Adrenal gland (tissue), 12 donors: ENCODE results near the gene CHAC1. TPM values are rescaled to one million over a fixed set of nuclear protein-coding genes. Genes with fewer than 3 reads are reported as not detected.
A peak's percentile ranks its signal among the peaks of the same experiment; 100 is the strongest.

Source experiments
- DNase-seq, 7 donors: peaks; one replicate each; pipeline ENCODE4 v3.0.0-alpha.2; 2019 to 2020
- H3K27ac ChIP-seq, 5 donors: fragments of 200-600 bp; sonication (generic) in 4 of 5; 1 replicate in 3 of 5; 2 replicates in 2 of 5; pipeline versions ENCODE4 v1.5.1 to v1.8.0; 2016 to 2020; ENCODE audit warnings: mild to moderate bottlenecking in 1 of 5
- H3K27me3 ChIP-seq: fragments of 200-600 bp; 2 replicates; pipeline ENCODE4 v1.8.0; 2021
- H3K36me3 ChIP-seq, 2 donors: fragments of 200-600 bp; replicated peaks in 1 of 2; 1 replicate in 1 of 2; 2 replicates in 1 of 2; pipeline versions ENCODE4 v1.5.1 to v1.8.0; 2018 to 2022
- H3K4me1 ChIP-seq, 2 donors: fragments of 200-600 bp; replicated peaks in 1 of 2; 1 replicate in 1 of 2; 2 replicates in 1 of 2; pipeline versions ENCODE4 v1.5.1 to v1.8.0; 2018 to 2021
- H3K4me3 ChIP-seq, 4 donors: fragments of 200-600 bp; sonication (generic) in 3 of 4; one replicate each; pipeline ENCODE4 v1.5.1; 2016 to 2018
- H3K9me3 ChIP-seq, 3 donors: fragments of 200-600 bp; sonication (generic) in 1 of 3; replicated peaks in 1 of 3; 1 replicate in 2 of 3; 2 replicates in 1 of 3; pipeline versions ENCODE4 v1.5.1 to v1.8.0; 2016 to 2021
- CTCF ChIP-seq, 6 experiments: fragments of 450-650 bp in 4 of 6; fragments of 200-600 bp in 2 of 6; sonication (generic) in 1 of 6; IDR thresholded peaks; 1 replicate in 5 of 6; 2 replicates in 1 of 6; pipeline versions ENCODE4 v1.5.1 to v1.8.0; 2016 to 2021; ENCODE audit warnings: antibody characterized with exemption in 6 of 6, mild to moderate bottlenecking in 2 of 6, moderate library complexity in 1 of 6
- POLR2A ChIP-seq, 2 donors: fragments of 450-650 bp; IDR thresholded peaks; one replicate each; pipeline ENCODE4 v1.6.1; 2017; ENCODE audit warnings: antibody characterized with exemption in 2 of 2, mild to moderate bottlenecking in 2 of 2, moderate library complexity in 1 of 2
- WGBS, 4 donors: extraction: QIAGEN DNeasy Blood & Tissue Kit in 2 of 4; methylation state at CpG; one replicate each; pipeline versions ENCODE4 v1.1.5 to v1.1.7; 2013 to 2017; 5-methylcytosine and 5-hydroxymethylcytosine counted together
- intact Hi-C, 2 donors: fragments of 100-400 bp; cut with DNase I; formaldehyde crosslinking; loops; one replicate each; pipeline versions ENCODE4 v1.14.1 to v1.15.0; 2022 to 2023
- polyA plus RNA-seq, 3 donors: library from polyadenylated mRNA; stranded (reverse); fragments of 200-250 nt in 2 of 3; fragments of 350-450 nt in 1 of 3; fragmentation: Illumina TruSeq in 1 of 3; extraction: RNeasy Lipid Tissue Mini Kit (QIAGEN cat#74804) in 1 of 3; gene quantifications; one replicate each; pipeline ENCODE4 v1.2.3, GENCODE V29; 2013 to 2014
- total RNA-seq, 9 donors: library from RNA; depleted of rRNA in 4 of 9; stranded (reverse); fragments of >200 nt in 4 of 9; fragments of 120-200 nt in 1 of 9; fragmentation: NEBNext Ultra II Directional in 1 of 9; extraction: Animal tissue kit (Norgen Biotek cat#: 25700) in 1 of 9; gene quantifications; one replicate each; pipeline versions ENCODE4 v1.1.0 to v1.2.4, GENCODE V29; 2013 to 2023
- donor health status: healthy with polysubstance abuse.
- donor health status: Bipolar disorder and iron deficiency.
- donor health status: DM: yes; HTN: yes; CAD: no.
- donor health status: DM: no; HTN: no; CAD: no.
- donor health status: DM: no; HTN: no; CAD: no.
- donor health status: DM: yes; HTN: yes; CAD: no.

The CHAC1 gene
- total and polyA plus RNA-seq, 12 donors = 0.24 to 2.4 (median 1.1) TPM; not detected in 1

- Histone ChIP-seq H3K4me1 (peaks cover 20 to 24% of the 10 kb centered on the region in 2 donors), H3K27ac (no peak overlapping the region), H3K27me3 (peaks cover 8% of the 10 kb centered on the region), H3K9me3 (no peaks in the 10 kb centered on the region), H3K4me3 (no peak overlapping the region), H3K36me3 (no peaks in the 10 kb centered on the region)
- WGBS, 4 donors = 88 to 91% (median 89%) methylated on average over 8 to 9 of the region's 9 CpGs
- no peak for TF ChIP-seq CTCF (IDR thresholded peaks at IDR 0.05)
- no peak for TF ChIP-seq POLR2A (IDR thresholded peaks at IDR 0.05)
- intact Hi-C loops = no loop called here
- no peak for DNase-seq
Observed at GRCh38 chr15:40923551-40923950, 29.7 kb upstream of the CHAC1 start.

- peaks cover 24% of the 10 kb centered on the region for H3K27me3 ChIP-seq
Observed at GRCh38 chr15:40925495-40925862, 27.8 kb upstream of the CHAC1 start.

GRCh38 chr15:40925863-40926658 lies 27.2 kb upstream of the CHAC1 start:
- Histone ChIP-seq H3K36me3 (no peaks in the 10 kb centered on the region), H3K27ac (no peak overlapping the region), H3K27me3 (peaks cover 29% of the 10 kb centered on the region), H3K9me3 (no peaks in the 10 kb centered on the region), H3K4me1 (peaks cover 41 to 49% of the 10 kb centered on the region in 2 donors), H3K4me3 (peak overlapping the region in 1 of 4 donors; percentile 27)
- intact Hi-C loops = no loop called here
- 11 to 33% (median 15%) methylated on average over 24 to 61 of the region's 61 CpGs for WGBS, 4 donors
- no peak for TF ChIP-seq CTCF (IDR thresholded peaks at IDR 0.05)
- TF ChIP-seq POLR2A (IDR thresholded peaks at IDR 0.05) = no peak
- DNase-seq = peak in 1 of 7 donors; percentile 40

More at GRCh38 chr15:40925495-40925862, 27.8 kb upstream of the CHAC1 start:
- no peak for DNase-seq
- WGBS, 4 donors = 28 to 42% (median 32%) methylated on average over 21 to 30 of the region's 30 CpGs
- Histone ChIP-seq H3K4me3 (peak overlapping the region in 1 of 4 donors; percentile 27), H3K9me3 (no peaks in the 10 kb centered on the region), H3K27ac (no peak overlapping the region), H3K36me3 (no peaks in the 10 kb centered on the region), H3K4me1 (peaks cover 38 to 43% of the 10 kb centered on the region in 2 donors)
- TF ChIP-seq CTCF (IDR thresholded peaks at IDR 0.05) (no peak), POLR2A (IDR thresholded peaks at IDR 0.05) (no peak)
- intact Hi-C loops = no loop called here

- no peaks in the 10 kb centered on the region for H3K36me3 ChIP-seq
- no peak overlapping the region for H3K27ac ChIP-seq
- peaks cover 41 to 50% of the 10 kb centered on the region in 2 donors for H3K4me1 ChIP-seq
- no peaks in the 10 kb centered on the region for H3K9me3 ChIP-seq
- WGBS, 4 donors = 53 to 61% (median 57%) methylated on average over 27 to 33 of the region's 33 CpGs
- peaks cover 37% of the 10 kb centered on the region for H3K27me3 ChIP-seq
- intact Hi-C loops = no loop called here
- DNase-seq = no peak
- TF ChIP-seq CTCF (IDR thresholded peaks at IDR 0.05) (no peak), POLR2A (IDR thresholded peaks at IDR 0.05) (no peak)
- peak overlapping the region in 1 of 4 donors; percentile 27 for H3K4me3 ChIP-seq
Observed at GRCh38 chr15:40926659-40927494, 26.4 kb upstream of the CHAC1 start.
